GM10266 (cell line): ENCODE measurements around the gene ARHGAP15.

Experiments
- DNase-seq: peaks from one replicate; pipeline ENCODE4 v3.0.0; 2012; ENCODE audit errors: extremely low spot score
- CTCF ChIP-seq: IDR thresholded peaks from 2 replicates; pipeline ENCODE4 v1.5.1; 2012; ENCODE audit warnings: mild to moderate bottlenecking, low read depth; ENCODE audit not compliant: control insufficient read depth, insufficient read depth; ENCODE audit errors: missing control alignments

The ARHGAP15 gene

GRCh38 chr2:143428700-143429099 lies 299.5 kb downstream of the ARHGAP15 start:
- no peak for DNase-seq
- TF ChIP-seq CTCF = no peak

- no peak for DNase-seq
- no peak for TF ChIP-seq CTCF
These were observed 300.9 kb downstream of the ARHGAP15 start for GRCh38 chr2:143429932-143430679.

- no peak for TF ChIP-seq CTCF
- DNase-seq = no peak
These were observed 302.1 kb downstream of the ARHGAP15 start for GRCh38 chr2:143431316-143431715.

GRCh38 chr2:143433251-143433650 lies 304.0 kb downstream of the ARHGAP15 start:
- TF ChIP-seq CTCF = no peak
- DNase-seq = no peak

- no peak for TF ChIP-seq CTCF
- no peak for DNase-seq
These were observed 304.6 kb downstream of the ARHGAP15 start for GRCh38 chr2:143433840-143434239.

GRCh38 chr2:143434445-143434844 lies 305.2 kb downstream of the ARHGAP15 start:
- no peak for DNase-seq
- TF ChIP-seq CTCF = no peak

GRCh38 chr2:143435131-143435530 lies 305.9 kb downstream of the ARHGAP15 start:
- DNase-seq = no peak
- no peak for TF ChIP-seq CTCF
